Smooth muscle cell (in vitro differentiated cells): ENCODE results near the gene PTCH1. TPM values are rescaled to one million over a fixed set of nuclear protein-coding genes. Genes with fewer than 3 reads are reported as not detected.

Experiments
- DNase-seq: peaks from one replicate; lab custom pipeline; 2025; ENCODE audit not compliant: unreplicated experiment; lab: John Stamatoyannopoulos, UW
- H2AFZ ChIP-seq: fragments of 200-600 bp; sonication (generic); 2 replicates; pipeline ENCODE4 v1.6.0; 2016; ENCODE audit warnings: antibody characterized with exemption, low read depth, mild to moderate bottlenecking
- H3F3A ChIP-seq: fragments of 200-600 bp; sonication (generic); 2 replicates; pipeline ENCODE4 v1.6.0; 2017; ENCODE audit warnings: antibody characterized with exemption, low read depth
- H3K27ac ChIP-seq: fragments of 200-600 bp; sonication (generic); 2 replicates; pipeline ENCODE4 v1.5.1; 2016; ENCODE audit warnings: low read depth, mild to moderate bottlenecking
- H3K27me3 ChIP-seq: fragments of 200-600 bp; sonication (generic); 2 replicates; pipeline ENCODE4 v1.6.1; 2016; ENCODE audit warnings: low read depth, mild to moderate bottlenecking
- H3K36me3 ChIP-seq: fragments of 200-600 bp; sonication (generic); 2 replicates; pipeline ENCODE4 v1.5.1; 2016; ENCODE audit warnings: low read depth
- H3K4me1 ChIP-seq: fragments of 200-600 bp; sonication (generic); 2 replicates; pipeline ENCODE4 v1.5.1; 2016; ENCODE audit warnings: low read depth
- H3K4me2 ChIP-seq: fragments of 200-600 bp; sonication (generic); 2 replicates; pipeline ENCODE4 v1.6.0; 2016; ENCODE audit warnings: mild to moderate bottlenecking
- H3K4me3 ChIP-seq: fragments of 200-600 bp; sonication (generic); 2 replicates; pipeline ENCODE4 v1.5.1; 2016; ENCODE audit warnings: mild to moderate bottlenecking
- H3K79me2 ChIP-seq: fragments of 200-600 bp; sonication (generic); 2 replicates; pipeline ENCODE4 v1.6.0; 2016; ENCODE audit warnings: low read depth, mild to moderate bottlenecking
- H3K9ac ChIP-seq: fragments of 200-600 bp; sonication (generic); 2 replicates; pipeline ENCODE4 v1.6.0; 2016; ENCODE audit warnings: low read depth
- H3K9me3 ChIP-seq: fragments of 200-600 bp; sonication (generic); replicated peaks from 2 replicates; pipeline ENCODE4 v1.5.1; 2016; ENCODE audit warnings: low read depth
- H4K20me1 ChIP-seq: fragments of 200-600 bp; sonication (generic); 2 replicates; pipeline ENCODE4 v1.6.0; 2016; ENCODE audit warnings: low read depth
- WGBS: methylation state at CpG from one replicate; pipeline ENCODE4 v1.1.7; 2016; ENCODE audit warnings: low lambda C conversion rate; 5-methylcytosine and 5-hydroxymethylcytosine counted together
- polyA plus RNA-seq: library from polyadenylated mRNA; unstranded; fragments of >200 nt; fragmentation: Nextera tagmentation; extraction: Ambion mirVana; gene quantifications from 2 replicates; pipeline ENCODE4 v1.2.1, GENCODE V29; 2016
- total RNA-seq: library from RNA; depleted of rRNA; stranded (reverse); fragments of >200 nt; gene quantifications from 2 replicates; pipeline ENCODE4 v1.2.3, GENCODE V29; 2014
- TF ChIP-seq, protein P1 (sequence below): fragments of 200-600 bp; sonication (generic); IDR thresholded peaks from 2 replicates; pipeline ENCODE4 v1.5.1; 2017; ENCODE audit warnings: borderline replicate concordance, mild to moderate bottlenecking, antibody characterized with exemption; ENCODE audit not compliant: insufficient read depth, poor library complexity, severe bottlenecking

Gene PTCH1
- total and polyA plus RNA-seq, 2 experiments from 2014 or later, result 5.8 to 6.3 TPM

DNA sequence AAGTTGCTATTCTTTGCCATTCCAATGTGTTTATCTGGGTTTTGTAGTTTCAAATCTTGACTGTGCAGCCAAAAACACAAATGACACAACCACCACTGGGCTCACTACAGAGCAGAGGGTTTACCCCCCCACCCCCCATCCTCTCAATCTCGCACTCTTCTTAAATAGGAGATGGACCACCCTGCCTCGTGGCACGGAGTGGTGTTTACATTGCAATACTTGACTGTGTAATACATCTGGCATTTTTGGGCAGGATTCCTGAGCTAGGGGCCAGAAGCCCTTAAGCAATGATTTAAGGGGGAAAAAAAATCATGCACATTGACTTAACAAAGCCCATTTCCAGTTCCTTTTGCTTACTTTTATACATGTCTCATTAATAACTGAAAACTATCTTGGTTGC, 19.0 kb downstream of the PTCH1 start:
- no peak overlapping the region for H3K4me3 ChIP-seq
- H3K4me1 ChIP-seq, result peaks cover 56% of the 10 kb centered on the region
- H3K9ac ChIP-seq, result no peak overlapping the region
- peaks cover 100% of the 10 kb centered on the region for H4K20me1 ChIP-seq
- H3K79me2 ChIP-seq, result peaks cover 54% of the 10 kb centered on the region
- no peaks in the 10 kb centered on the region for H3K36me3 ChIP-seq
- no peak overlapping the region for H3K4me2 ChIP-seq
- H3K9me3 ChIP-seq, result no peaks in the 10 kb centered on the region
- WGBS, result 35% methylated on average over 3 of the region's 3 CpGs
- H3K27me3 ChIP-seq, result no peaks in the 10 kb centered on the region
- no peak overlapping the region for H2AFZ ChIP-seq
- H3K27ac ChIP-seq, result no peak overlapping the region
- H3F3A ChIP-seq, result no peaks in the 10 kb centered on the region
- TF ChIP-seq, protein P1, sequence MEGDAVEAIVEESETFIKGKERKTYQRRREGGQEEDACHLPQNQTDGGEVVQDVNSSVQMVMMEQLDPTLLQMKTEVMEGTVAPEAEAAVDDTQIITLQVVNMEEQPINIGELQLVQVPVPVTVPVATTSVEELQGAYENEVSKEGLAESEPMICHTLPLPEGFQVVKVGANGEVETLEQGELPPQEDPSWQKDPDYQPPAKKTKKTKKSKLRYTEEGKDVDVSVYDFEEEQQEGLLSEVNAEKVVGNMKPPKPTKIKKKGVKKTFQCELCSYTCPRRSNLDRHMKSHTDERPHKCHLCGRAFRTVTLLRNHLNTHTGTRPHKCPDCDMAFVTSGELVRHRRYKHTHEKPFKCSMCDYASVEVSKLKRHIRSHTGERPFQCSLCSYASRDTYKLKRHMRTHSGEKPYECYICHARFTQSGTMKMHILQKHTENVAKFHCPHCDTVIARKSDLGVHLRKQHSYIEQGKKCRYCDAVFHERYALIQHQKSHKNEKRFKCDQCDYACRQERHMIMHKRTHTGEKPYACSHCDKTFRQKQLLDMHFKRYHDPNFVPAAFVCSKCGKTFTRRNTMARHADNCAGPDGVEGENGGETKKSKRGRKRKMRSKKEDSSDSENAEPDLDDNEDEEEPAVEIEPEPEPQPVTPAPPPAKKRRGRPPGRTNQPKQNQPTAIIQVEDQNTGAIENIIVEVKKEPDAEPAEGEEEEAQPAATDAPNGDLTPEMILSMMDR, result no peak
- no peak for DNase-seq

DNA sequence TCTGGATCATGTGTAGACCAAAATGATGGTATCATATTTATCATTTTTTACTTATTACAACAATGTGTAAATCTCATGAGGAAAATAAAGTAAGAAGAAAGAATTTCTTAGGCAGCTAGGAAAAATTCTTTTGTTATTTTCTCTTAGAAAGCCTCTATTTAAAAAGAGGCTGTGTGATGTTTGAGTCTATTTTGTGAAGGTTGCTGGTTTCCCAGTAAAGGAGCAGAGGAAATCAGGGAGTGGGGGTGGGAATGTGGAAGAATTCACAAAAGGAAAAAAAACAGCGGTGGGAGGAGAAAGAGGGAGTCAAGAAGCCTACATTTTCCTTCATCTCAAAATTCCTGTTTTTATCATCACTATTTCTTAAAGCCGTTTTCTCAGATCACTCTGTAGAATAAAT, 20.1 kb downstream of the PTCH1 start:
- no peak overlapping the region for H3K4me2 ChIP-seq
- no peaks in the 10 kb centered on the region for H3K36me3 ChIP-seq
- H3K4me1 ChIP-seq, result peaks cover 56% of the 10 kb centered on the region
- TF ChIP-seq, protein P1, result no peak
- H3K79me2 ChIP-seq, result peaks cover 56% of the 10 kb centered on the region
- H3K4me3 ChIP-seq, result peak overlapping the region; percentile 32
- no peaks in the 10 kb centered on the region for H3F3A ChIP-seq
- WGBS, result 56% methylated on average over 2 of the region's 2 CpGs
- H3K9me3 ChIP-seq, result no peaks in the 10 kb centered on the region
- no peak for DNase-seq
- H2AFZ ChIP-seq, result no peak overlapping the region
- H4K20me1 ChIP-seq, result peaks cover 100% of the 10 kb centered on the region
- no peak overlapping the region for H3K9ac ChIP-seq
- no peaks in the 10 kb centered on the region for H3K27me3 ChIP-seq
- H3K27ac ChIP-seq, result no peak overlapping the region

DNA sequence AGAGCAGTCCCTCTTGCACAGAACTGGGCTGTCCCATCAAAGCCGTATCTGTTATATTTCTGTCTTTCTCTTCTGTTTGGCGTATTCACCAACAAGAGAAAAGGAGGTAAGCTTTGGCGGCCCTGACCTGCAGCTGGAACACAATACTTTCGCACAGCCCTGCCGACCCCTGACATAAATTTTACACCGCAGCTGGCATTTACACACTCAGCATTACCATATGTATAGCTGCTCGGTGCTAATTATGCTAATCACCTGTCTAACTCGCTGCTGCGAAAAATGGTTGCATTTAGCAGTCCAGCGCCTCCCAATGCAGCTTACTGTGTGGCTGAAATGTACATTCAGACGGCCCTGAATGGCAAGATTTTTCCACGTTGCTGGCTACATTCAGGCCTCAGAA, 20.8 kb downstream of the PTCH1 start:
- Histone ChIP-seq H3K27ac (no peak overlapping the region), H3K4me2 (no peak overlapping the region), H3K4me3 (no peak overlapping the region), H3K27me3 (no peaks in the 10 kb centered on the region), H3K9ac (no peak overlapping the region), H2AFZ (no peak overlapping the region), H3K36me3 (no peaks in the 10 kb centered on the region), H3K79me2 (peaks cover 59% of the 10 kb centered on the region), H4K20me1 (peaks cover 100% of the 10 kb centered on the region), H3K4me1 (peaks cover 56% of the 10 kb centered on the region), H3K9me3 (no peaks in the 10 kb centered on the region), H3F3A (no peaks in the 10 kb centered on the region)
- DNase-seq, result no peak
- TF ChIP-seq, protein P1, result no peak
- WGBS, result 74% methylated on average over 12 of the region's 12 CpGs

DNA sequence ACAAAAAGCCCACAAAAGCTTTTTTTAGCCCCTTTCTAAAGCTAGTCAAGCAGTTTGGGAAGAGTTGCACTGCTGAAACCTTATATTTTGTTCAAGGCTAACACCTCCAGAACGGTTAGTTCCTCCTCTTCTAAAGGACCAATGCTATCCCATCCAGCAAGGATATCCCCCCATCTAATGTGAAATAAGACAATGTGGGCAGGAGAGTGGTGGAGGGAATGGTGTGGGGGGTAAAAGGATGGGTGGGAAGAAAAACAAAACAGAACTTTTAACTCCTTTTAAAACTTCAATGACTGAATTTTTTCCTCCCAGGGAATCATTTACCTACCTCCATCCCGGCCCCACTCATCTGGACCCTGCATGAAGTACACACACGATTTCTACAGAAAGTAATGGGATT, 21.2 kb downstream of the PTCH1 start:
- peaks cover 99% of the 10 kb centered on the region for H4K20me1 ChIP-seq
- no peak overlapping the region for H3K4me2 ChIP-seq
- no peak overlapping the region for H3K9ac ChIP-seq
- H3K4me3 ChIP-seq, result no peak overlapping the region
- no peaks in the 10 kb centered on the region for H3K27me3 ChIP-seq
- TF ChIP-seq, protein P1, result no peak
- H3K4me1 ChIP-seq, result peaks cover 56% of the 10 kb centered on the region
- H3F3A ChIP-seq, result no peaks in the 10 kb centered on the region
- WGBS, result 90% methylated on average over 3 of the region's 3 CpGs
- H3K27ac ChIP-seq, result no peak overlapping the region
- H2AFZ ChIP-seq, result no peak overlapping the region
- peaks cover 63% of the 10 kb centered on the region for H3K79me2 ChIP-seq
- no peaks in the 10 kb centered on the region for H3K36me3 ChIP-seq
- DNase-seq, result no peak
- H3K9me3 ChIP-seq, result no peaks in the 10 kb centered on the region
